Thoracic aorta (tissue), 2 donors: ENCODE data around the gene RAB30. TPM values are rescaled to one million over a fixed set of nuclear protein-coding genes. Genes with fewer than 3 reads are reported as not detected.
"Not testable (repeated sequence)": the region's sequence is repeated elsewhere in the genome, so short reads cannot be mapped to it uniquely, and the experiment has no call there.

Experiments used
- ATAC-seq: fragments of 150-250 bp; one replicate; pipeline ENCODE4 v1.8.0; 2017; ENCODE audit warnings: low read depth; ENCODE audit not compliant: insufficient number of reproducible peaks, low FRiP score
- DNase-seq: peaks from one replicate; pipeline ENCODE4 v3.0.0-alpha.2; 2020; ENCODE audit warnings: low spot score
- H3K27ac ChIP-seq, 2 donors: fragments of 200-600 bp; sonication (generic); 1 replicate in 1 of 2; 2 replicates in 1 of 2; pipeline ENCODE4 v1.5.1; 2016; ENCODE audit warnings: mild to moderate bottlenecking in 2 of 2, moderate library complexity in 2 of 2
- H3K27me3 ChIP-seq: fragments of 200-600 bp; sonication (generic); replicated peaks from 2 replicates; pipeline ENCODE4 v1.6.0; 2016; ENCODE audit warnings: mild to moderate bottlenecking; ENCODE audit not compliant: insufficient read depth
- H3K36me3 ChIP-seq: fragments of 200-600 bp; sonication (generic); one replicate; pipeline ENCODE4 v1.5.1; 2016
- H3K4me1 ChIP-seq, 2 donors: fragments of 200-600 bp; sonication (generic); 1 replicate in 1 of 2; 2 replicates in 1 of 2; pipeline versions ENCODE4 v1.5.1 to v1.6.0; 2016; ENCODE audit warnings: low read depth in 2 of 2, mild to moderate bottlenecking in 1 of 2; ENCODE audit not compliant: control insufficient read depth in 1 of 2
- H3K4me3 ChIP-seq: fragments of 200-600 bp; sonication (generic); 2 replicates; pipeline ENCODE4 v1.5.1; 2016; ENCODE audit warnings: mild to moderate bottlenecking
- H3K9me3 ChIP-seq: fragments of 200-600 bp; sonication (generic); 2 replicates; pipeline ENCODE4 v1.5.1; 2016
- total RNA-seq, 2 donors: library from RNA; depleted of rRNA; stranded (reverse); fragments of >200 nt; gene quantifications; one replicate each; pipeline versions ENCODE4 v1.1.0 to v1.2.3, GENCODE V29; 2016
- TF ChIP-seq, protein P1 (sequence below): fragments of 200-600 bp; sonication (generic); IDR thresholded peaks from one replicate; pipeline ENCODE4 v1.5.1; 2019; ENCODE audit warnings: antibody characterized with exemption

Gene RAB30
- total RNA-seq, 2 donors from 2014 or later = 16.6 to 25.7 TPM

DNA sequence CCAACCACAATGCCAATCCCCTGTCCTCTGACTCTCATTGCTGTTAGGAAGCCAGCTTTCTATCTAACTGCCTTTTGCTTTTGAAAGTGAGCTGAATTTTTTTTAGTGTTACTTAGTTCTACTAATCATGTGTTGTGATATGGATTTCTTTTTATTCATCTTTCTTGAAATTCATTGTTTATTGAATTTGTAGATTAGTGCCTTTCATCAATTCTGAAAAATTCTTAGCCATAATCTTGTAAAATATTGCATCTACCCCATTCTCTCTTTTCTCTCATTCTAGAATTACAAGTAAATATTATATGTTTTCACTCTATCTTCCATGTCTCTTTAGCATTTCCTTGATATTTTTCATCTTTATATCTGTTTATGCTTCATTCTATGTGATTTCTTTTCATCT, 122.3 kb downstream of the RAB30 start:
- ATAC-seq = no peak
- no peak overlapping the region for H3K27ac ChIP-seq
- DNase-seq = no peak

DNA sequence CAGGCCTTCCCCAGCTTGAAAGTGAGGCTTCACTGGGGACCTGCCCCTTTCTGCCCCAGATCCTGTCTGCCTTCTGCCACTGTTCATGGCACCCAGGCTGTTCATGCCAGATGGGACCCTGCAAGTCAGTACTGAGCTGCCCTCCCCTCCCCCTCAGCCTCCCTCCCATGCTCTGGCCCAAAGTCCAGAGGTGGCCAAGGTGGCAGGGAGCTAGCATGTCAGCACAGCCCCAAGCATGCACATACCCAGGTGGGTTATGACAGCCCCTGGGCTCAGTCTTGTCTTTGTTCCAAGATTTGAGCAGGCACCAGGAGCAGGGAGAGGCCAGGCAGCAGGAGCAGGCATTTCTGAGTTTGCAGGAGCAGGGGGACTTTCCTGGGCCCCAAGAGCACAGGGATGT, 126.0 kb downstream of the RAB30 start:
- Histone ChIP-seq H3K36me3 (no peaks in the 10 kb centered on the region), H3K27ac (no peak overlapping the region), H3K4me3 (no peak overlapping the region), H3K9me3 (no peaks in the 10 kb centered on the region), H3K27me3 (no peaks in the 10 kb centered on the region), H3K4me1 (no peaks in the 10 kb centered on the region)
- no peak for ATAC-seq
- DNase-seq = no peak
- TF ChIP-seq, protein P1, sequence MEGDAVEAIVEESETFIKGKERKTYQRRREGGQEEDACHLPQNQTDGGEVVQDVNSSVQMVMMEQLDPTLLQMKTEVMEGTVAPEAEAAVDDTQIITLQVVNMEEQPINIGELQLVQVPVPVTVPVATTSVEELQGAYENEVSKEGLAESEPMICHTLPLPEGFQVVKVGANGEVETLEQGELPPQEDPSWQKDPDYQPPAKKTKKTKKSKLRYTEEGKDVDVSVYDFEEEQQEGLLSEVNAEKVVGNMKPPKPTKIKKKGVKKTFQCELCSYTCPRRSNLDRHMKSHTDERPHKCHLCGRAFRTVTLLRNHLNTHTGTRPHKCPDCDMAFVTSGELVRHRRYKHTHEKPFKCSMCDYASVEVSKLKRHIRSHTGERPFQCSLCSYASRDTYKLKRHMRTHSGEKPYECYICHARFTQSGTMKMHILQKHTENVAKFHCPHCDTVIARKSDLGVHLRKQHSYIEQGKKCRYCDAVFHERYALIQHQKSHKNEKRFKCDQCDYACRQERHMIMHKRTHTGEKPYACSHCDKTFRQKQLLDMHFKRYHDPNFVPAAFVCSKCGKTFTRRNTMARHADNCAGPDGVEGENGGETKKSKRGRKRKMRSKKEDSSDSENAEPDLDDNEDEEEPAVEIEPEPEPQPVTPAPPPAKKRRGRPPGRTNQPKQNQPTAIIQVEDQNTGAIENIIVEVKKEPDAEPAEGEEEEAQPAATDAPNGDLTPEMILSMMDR = no peak

More for the DNA sequence above, 122.3 kb downstream of the RAB30 start:
- Histone ChIP-seq H3K36me3 (no peaks in the 10 kb centered on the region), H3K27me3 (no peaks in the 10 kb centered on the region), H3K4me1 (no peaks in the 10 kb centered on the region), H3K4me3 (no peak overlapping the region), H3K9me3 (peaks cover 3% of the 10 kb centered on the region)
- TF ChIP-seq, protein P1 = no peak

DNA sequence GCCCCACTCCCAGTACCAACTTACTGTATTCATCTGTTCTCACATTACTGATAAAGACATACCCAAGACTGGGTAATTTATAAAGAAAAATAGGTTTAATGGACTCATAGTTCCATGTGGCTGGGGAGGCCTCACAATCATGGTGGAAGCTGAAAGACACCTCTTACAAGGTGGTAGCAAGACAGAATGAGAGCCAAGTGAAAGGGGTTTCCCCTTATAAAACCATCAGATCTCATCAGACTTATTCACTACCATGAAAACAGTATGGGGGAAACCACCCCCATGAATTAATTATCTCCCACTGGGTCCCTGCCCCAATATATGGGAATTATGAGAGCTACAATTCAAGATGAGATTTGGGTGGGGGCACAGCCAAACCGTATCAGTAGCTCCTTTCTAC, 126.7 kb downstream of the RAB30 start:
- not testable (repeated sequence) for H3K27me3 ChIP-seq, H3K4me1 ChIP-seq, H3K27ac ChIP-seq, H3K9me3 ChIP-seq, DNase-seq, ATAC-seq, H3K36me3 ChIP-seq, H3K4me3 ChIP-seq

DNA sequence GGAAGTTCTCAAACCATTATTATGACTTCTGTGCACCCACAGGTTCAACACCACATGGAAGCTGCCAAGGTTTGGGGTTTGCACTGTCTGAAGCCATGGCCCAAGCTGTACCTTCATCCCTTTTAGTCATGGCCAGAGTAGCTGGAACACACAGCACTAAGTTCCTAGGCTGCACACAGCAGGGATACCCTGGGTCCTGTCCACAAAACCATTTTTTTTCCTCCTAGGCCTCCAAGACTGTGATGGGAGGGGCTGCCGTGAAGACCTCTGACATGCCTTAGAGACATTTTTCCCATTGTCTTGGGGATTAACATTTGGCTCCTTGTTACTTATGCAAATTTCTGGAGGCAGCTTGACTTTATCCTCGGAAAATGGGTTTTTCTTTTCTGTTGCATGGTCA, 127.5 kb downstream of the RAB30 start:
- Histone ChIP-seq H3K4me1 (no peaks in the 10 kb centered on the region), H3K4me3 (no peak overlapping the region), H3K27me3 (no peaks in the 10 kb centered on the region), H3K27ac (no peak overlapping the region), H3K36me3 (no peaks in the 10 kb centered on the region), H3K9me3 (no peaks in the 10 kb centered on the region)
- TF ChIP-seq, protein P1 = no peak
- ATAC-seq = no peak
- no peak for DNase-seq

DNA sequence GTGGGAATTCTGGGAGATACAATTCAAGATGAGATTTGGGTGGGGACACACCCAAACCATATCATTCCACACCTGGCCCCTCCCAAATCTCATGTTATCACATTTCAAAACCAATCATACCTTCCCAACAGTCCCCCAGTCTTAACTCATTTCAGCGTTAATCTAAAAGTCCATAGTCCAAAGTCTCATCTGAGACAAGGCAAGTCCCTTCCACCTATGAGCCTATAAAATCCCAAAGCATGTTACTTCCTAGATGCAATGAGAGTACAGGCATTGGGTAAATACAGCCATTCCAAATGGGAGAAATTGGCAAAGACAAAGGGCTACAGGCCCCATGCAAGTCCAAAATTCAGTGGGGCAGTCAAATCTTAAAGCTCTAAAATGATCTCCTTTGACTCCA, 128.3 kb downstream of the RAB30 start:
- not testable (repeated sequence) for H3K9me3 ChIP-seq, H3K27me3 ChIP-seq, ATAC-seq, H3K36me3 ChIP-seq, H3K4me3 ChIP-seq, H3K4me1 ChIP-seq, H3K27ac ChIP-seq, DNase-seq

DNA sequence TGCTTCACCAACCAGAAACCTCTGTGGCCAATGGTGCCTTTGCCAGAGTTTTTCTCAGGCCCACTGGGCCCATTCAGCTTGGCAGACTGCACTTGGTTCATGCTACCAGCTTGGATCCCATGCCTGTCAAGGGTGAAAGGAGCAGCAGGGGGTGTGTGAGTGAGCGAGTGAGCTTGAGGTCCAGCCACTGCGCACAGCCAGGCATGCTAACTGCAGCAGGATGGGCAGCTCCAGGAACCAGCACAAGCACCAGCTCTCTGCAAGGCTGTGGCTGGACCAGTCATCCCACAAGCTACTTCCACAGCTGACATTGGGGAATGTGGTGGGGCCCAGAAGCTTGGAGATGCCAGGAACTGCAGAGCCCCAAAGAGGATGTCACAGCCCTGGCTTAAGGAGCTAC, 129.3 kb downstream of the RAB30 start:
- Histone ChIP-seq H3K9me3 (no peaks in the 10 kb centered on the region), H3K36me3 (no peaks in the 10 kb centered on the region), H3K27ac (no peak overlapping the region), H3K27me3 (no peaks in the 10 kb centered on the region), H3K4me3 (no peak overlapping the region), H3K4me1 (no peaks in the 10 kb centered on the region)
- no peak for DNase-seq
- no peak for ATAC-seq
- TF ChIP-seq, protein P1 = no peak
